H9 (cell line): Measurements from ENCODE around the gene ZC3H12C. TPM values are rescaled to one million over a fixed set of nuclear protein-coding genes. Genes with fewer than 3 reads are reported as not detected.

Experiments
- DNase-seq: peaks from one replicate; pipeline ENCODE4 v3.0.0-alpha.2; 2017
- H2AFZ ChIP-seq: one replicate; pipeline ENCODE4 v1.6.1; 2013; ENCODE audit warnings: mild to moderate bottlenecking, low read length, control low read depth, moderate library complexity
- H2AK5ac ChIP-seq: 2 replicates; pipeline ENCODE4 v1.6.1; 2013; ENCODE audit warnings: low read length, control low read depth, mixed read lengths; ENCODE audit not compliant: insufficient read length
- H2BK120ac ChIP-seq: one replicate; pipeline ENCODE4 v1.6.1; 2013; ENCODE audit warnings: low read depth, mild to moderate bottlenecking, low read length, control low read depth, inconsistent platforms; ENCODE audit not compliant: poor library complexity, severe bottlenecking
- H2BK12ac ChIP-seq: 2 replicates; pipeline ENCODE4 v1.6.1; 2013; ENCODE audit warnings: low read length, control low read depth, mixed read lengths, low read depth; ENCODE audit not compliant: insufficient read length
- H2BK15ac ChIP-seq: 2 replicates; pipeline ENCODE4 v1.6.1; 2013; ENCODE audit warnings: low read depth, low read length, control low read depth
- H2BK20ac ChIP-seq: one replicate; pipeline ENCODE4 v1.6.1; 2013; ENCODE audit warnings: low read depth, mild to moderate bottlenecking, low read length, control low read depth, inconsistent platforms; ENCODE audit not compliant: poor library complexity, severe bottlenecking
- H2BK5ac ChIP-seq: 2 replicates; pipeline ENCODE4 v1.6.1; 2013; ENCODE audit warnings: low read length, control low read depth, mixed read lengths; ENCODE audit not compliant: insufficient read length
- H3K14ac ChIP-seq: 2 replicates; pipeline ENCODE4 v1.6.1; 2013; ENCODE audit warnings: low read length, control low read depth; ENCODE audit not compliant: insufficient read depth
- H3K18ac ChIP-seq: 2 replicates; pipeline ENCODE4 v1.6.1; 2013; ENCODE audit warnings: low read depth, mild to moderate bottlenecking, mixed read lengths, low read length, control low read depth; ENCODE audit not compliant: insufficient read length
- H3K23ac ChIP-seq: 2 replicates; pipeline ENCODE4 v1.6.1; 2013; ENCODE audit warnings: low read length, control low read depth, mixed read lengths, low read depth; ENCODE audit not compliant: insufficient read length
- H3K23me2 ChIP-seq: 2 replicates; pipeline ENCODE4 v1.6.1; 2013; ENCODE audit warnings: low read depth, mild to moderate bottlenecking, mixed read lengths, low read length, control low read depth; ENCODE audit not compliant: insufficient read length, poor library complexity, severe bottlenecking
- H3K27ac ChIP-seq: 2 replicates; pipeline ENCODE4 v1.5.1; 2013; ENCODE audit warnings: low read length, control low read depth, mixed read lengths, low read depth; ENCODE audit not compliant: insufficient read length
- H3K27me3 ChIP-seq: 2 replicates; pipeline ENCODE4 v1.6.1; 2013; ENCODE audit warnings: low read length, control low read depth, inconsistent platforms; ENCODE audit not compliant: insufficient read depth
- H3K4ac ChIP-seq: 2 replicates; pipeline ENCODE4 v1.6.1; 2013; ENCODE audit warnings: low read depth, mild to moderate bottlenecking, control low read depth, inconsistent platforms, low read length, moderate library complexity
- H3K4me1 ChIP-seq: 2 replicates; pipeline ENCODE4 v1.6.1; 2013; ENCODE audit warnings: low read length, control low read depth, inconsistent platforms; ENCODE audit not compliant: insufficient read depth
- H3K4me2 ChIP-seq: 2 replicates; pipeline ENCODE4 v1.6.1; 2013; ENCODE audit warnings: low read length, control low read depth, mixed read lengths; ENCODE audit not compliant: insufficient read length, insufficient read depth
- H3K56ac ChIP-seq: 2 replicates; pipeline ENCODE4 v1.6.1; 2013; ENCODE audit warnings: low read depth, mild to moderate bottlenecking, mixed read lengths, low read length, control low read depth; ENCODE audit not compliant: insufficient read length
- H3K79me1 ChIP-seq: 2 replicates; pipeline ENCODE4 v1.6.1; 2013; ENCODE audit warnings: low read depth, mild to moderate bottlenecking, moderate library complexity, low read length, control low read depth, inconsistent platforms; ENCODE audit not compliant: insufficient read depth, poor library complexity, severe bottlenecking
- H3K79me2 ChIP-seq: 2 replicates; pipeline ENCODE4 v1.6.1; 2013; ENCODE audit warnings: low read length, control low read depth, inconsistent platforms; ENCODE audit not compliant: insufficient read depth
- H3K9ac ChIP-seq: 2 replicates; pipeline ENCODE4 v1.6.1; 2013; ENCODE audit warnings: low read length, control low read depth, mixed read lengths; ENCODE audit not compliant: insufficient read length; ENCODE audit errors: extremely low read depth
- H3K9me3 ChIP-seq: one replicate; pipeline ENCODE4 v1.6.1; 2013; ENCODE audit warnings: low read depth, low read length, inconsistent platforms; ENCODE audit not compliant: control insufficient read depth
- H3T11ph ChIP-seq: one replicate; pipeline ENCODE4 v1.6.1; 2013; ENCODE audit warnings: mild to moderate bottlenecking, low read length, control low read depth, inconsistent platforms
- H4K20me1 ChIP-seq: one replicate; pipeline ENCODE4 v1.6.1; 2013; ENCODE audit not compliant: control insufficient read depth, insufficient read length, insufficient read depth
- H4K5ac ChIP-seq: 2 replicates; pipeline ENCODE4 v1.6.1; 2013; ENCODE audit warnings: low read depth, mild to moderate bottlenecking, mixed read lengths, low read length, control low read depth; ENCODE audit not compliant: insufficient read length
- H4K8ac ChIP-seq: replicated peaks from 2 replicates; pipeline ENCODE4 v1.6.1; 2013; ENCODE audit warnings: low read length, control low read depth, mixed read lengths, low read depth; ENCODE audit not compliant: insufficient read length
- H4K91ac ChIP-seq: 2 replicates; pipeline ENCODE4 v1.6.1; 2013; ENCODE audit warnings: low read depth, mild to moderate bottlenecking, moderate library complexity, mixed read lengths, low read length, control low read depth; ENCODE audit not compliant: insufficient read length
- H3K27ac Mint-ChIP-seq, 3 experiments: 2 replicates in 2 of 3; 3 replicates in 1 of 3; pipeline ENCODE4 v1.8.0; 2020 to 2021; ENCODE audit warnings: mixed read lengths in 3 of 3, mild to moderate bottlenecking in 1 of 3, moderate library complexity in 1 of 3
- H3K27me3 Mint-ChIP-seq: 2 replicates; pipeline ENCODE4 v1.8.0; 2021; ENCODE audit warnings: low read depth, mild to moderate bottlenecking, moderate library complexity, mixed read lengths
- H3K36me3 Mint-ChIP-seq, 3 experiments: 2 replicates in 2 of 3; 3 replicates in 1 of 3; pipeline ENCODE4 v1.8.0; 2020 to 2021; ENCODE audit warnings: low read depth in 3 of 3, mixed read lengths in 3 of 3; ENCODE audit not compliant: insufficient read depth in 1 of 3
- H3K4me1 Mint-ChIP-seq, 2 experiments: 2 replicates each; pipeline ENCODE4 v1.8.0; 2020; ENCODE audit warnings: mixed read lengths in 2 of 2
- H3K4me3 Mint-ChIP-seq, 2 experiments: 2 replicates in 1 of 2; 3 replicates in 1 of 2; pipeline ENCODE4 v1.8.0; 2020 to 2021; ENCODE audit warnings: mild to moderate bottlenecking in 2 of 2, mixed read lengths in 2 of 2, moderate library complexity in 1 of 2
- H3K9me3 Mint-ChIP-seq, 2 experiments: 2 replicates in 1 of 2; 3 replicates in 1 of 2; pipeline ENCODE4 v1.8.0; 2020; ENCODE audit warnings: mild to moderate bottlenecking in 2 of 2, mixed read lengths in 2 of 2, moderate library complexity in 1 of 2
- CTCF ChIP-seq: fragments of 200-600 bp; sonication (generic); conservative IDR thresholded peaks from 3 replicates; pipeline ENCODE4 v1.8.0; 2021; ENCODE audit warnings: antibody characterized with exemption, mild to moderate bottlenecking
- WGBS: extraction: QIAGEN DNeasy Blood & Tissue Kit; methylation state at CpG from one replicate; pipeline ENCODE4 v1.1.7; 2013; ENCODE audit warnings: missing lambda C conversion rate, low lambda C conversion rate, mixed read lengths; ENCODE audit not compliant: insufficient read length; ENCODE audit errors: extremely low coverage; 5-methylcytosine and 5-hydroxymethylcytosine counted together
- total RNA-seq: library from RNA; stranded (reverse); gene quantifications from 2 replicates; pipeline ENCODE4 v1.2.1, GENCODE V29; 2021

The ZC3H12C gene
- total RNA-seq, 1 experiment from 2014 or later, result 4.8 TPM

GRCh38 chr11:110185599-110185998 lies 92.4 kb downstream of the ZC3H12C start:
- Histone ChIP-seq H2BK20ac (no peak overlapping the region), H3T11ph (no peak overlapping the region), H3K9me3 (no peaks in the 10 kb centered on the region), H2BK12ac (no peak overlapping the region), H4K8ac (no peak overlapping the region), H2BK5ac (no peak overlapping the region), H4K5ac (no peak overlapping the region), H3K27me3 (no peaks in the 10 kb centered on the region), H3K79me2 (no peaks in the 10 kb centered on the region), H4K20me1 (no peaks in the 10 kb centered on the region), H3K4ac (no peak overlapping the region), H2AFZ (no peak overlapping the region), H3K4me1 (peaks cover 15% of the 10 kb centered on the region; the same call in 1 of the 2 replicates), H3K9ac (no peak overlapping the region), H3K23me2 (no peaks in the 10 kb centered on the region), H3K18ac (no peak overlapping the region), H3K4me2 (no peak overlapping the region), H3K14ac (no peak overlapping the region), H2BK15ac (no peak overlapping the region), H4K91ac (no peak overlapping the region), H2AK5ac (no peak overlapping the region), H3K56ac (no peak overlapping the region), H2BK120ac (no peak overlapping the region), H3K79me1 (no peaks in the 10 kb centered on the region), H3K27ac (no peak overlapping the region), H3K23ac (no peak overlapping the region)
- no peak for TF ChIP-seq CTCF
- DNase-seq, result no peak
- H3K4me3 Mint-ChIP-seq, result no peak overlapping the region
- WGBS, result no CpG with 5 or more reads among the region's 7 CpGs
- H3K27me3 Mint-ChIP-seq, result no peaks in the 10 kb centered on the region; the same call in 1 of the 2 replicates
- no peaks in the 10 kb centered on the region for H3K36me3 Mint-ChIP-seq
- 0 out of 7 replicates have a peak overlapping the region, but pooled peaks of 1 of the 3 experiments have one; percentile 60 for H3K27ac Mint-ChIP-seq
- H3K4me1 Mint-ChIP-seq, result peaks cover 25 to 34% of the 10 kb centered on the region in 2 experiments
- H3K9me3 Mint-ChIP-seq, result no peaks in the 10 kb centered on the region
